OCI-LY1 (cell line): ENCODE data around the gene KIF13A.

Experiments
- H2AFZ ChIP-seq: fragments of 200-600 bp; sonication (generic), shearing (Covaris generic); 2 replicates; pipeline ENCODE4 v1.6.0; 2014; ENCODE audit warnings: antibody characterized with exemption, mild to moderate bottlenecking, low read length
- H3F3A ChIP-seq: fragments of 200-600 bp; sonication (generic), shearing (Covaris generic); 2 replicates; pipeline ENCODE4 v1.6.0; 2014; ENCODE audit warnings: mild to moderate bottlenecking, antibody characterized with exemption, low read length, moderate library complexity; ENCODE audit not compliant: insufficient read depth
- H3K27ac ChIP-seq: fragments of 200-600 bp; sonication (generic); 2 replicates; pipeline ENCODE4 v1.5.1; 2014; ENCODE audit warnings: low read length, mixed run types, mild to moderate bottlenecking, low read depth; ENCODE audit not compliant: poor library complexity, severe bottlenecking
- H3K27me3 ChIP-seq: fragments of 200-600 bp; sonication (generic); 2 replicates; pipeline ENCODE4 v1.6.0; 2014; ENCODE audit warnings: antibody characterized with exemption, mild to moderate bottlenecking, low read length, moderate library complexity; ENCODE audit not compliant: insufficient read depth
- H3K36me3 ChIP-seq: fragments of 200-600 bp; sonication (generic); 2 replicates; pipeline ENCODE4 v1.6.1; 2014; ENCODE audit warnings: mild to moderate bottlenecking, antibody characterized with exemption, low read length, moderate library complexity, mixed read lengths; ENCODE audit not compliant: insufficient read depth
- H3K4me1 ChIP-seq: fragments of 200-600 bp; sonication (generic); 2 replicates; pipeline ENCODE4 v1.5.1; 2014; ENCODE audit warnings: mild to moderate bottlenecking, low read length, moderate library complexity; ENCODE audit not compliant: insufficient read depth, severe bottlenecking
- H3K4me2 ChIP-seq: fragments of 200-600 bp; sonication (generic), shearing (Covaris generic); 2 replicates; pipeline ENCODE4 v1.6.1; 2014; ENCODE audit warnings: low read length
- H3K4me3 ChIP-seq: fragments of 200-600 bp; sonication (generic); 2 replicates; pipeline ENCODE4 v1.5.1; 2014; ENCODE audit warnings: low read length, low read depth, mild to moderate bottlenecking, mixed read lengths; ENCODE audit not compliant: poor library complexity, severe bottlenecking
- H3K79me2 ChIP-seq: fragments of 200-600 bp; shearing (Covaris generic); 2 replicates; pipeline ENCODE4 v1.6.1; 2016; ENCODE audit warnings: mixed run types, low read length, mixed read lengths; ENCODE audit not compliant: insufficient read depth
- H3K9ac ChIP-seq: fragments of 200-600 bp; sonication (generic), shearing (Covaris generic); 2 replicates; pipeline ENCODE4 v1.6.1; 2014; ENCODE audit warnings: mild to moderate bottlenecking, low read length, mixed read lengths
- H3K9me2 ChIP-seq: fragments of 200-600 bp; sonication (generic), shearing (Covaris generic); 2 replicates; pipeline ENCODE4 v1.6.1; 2014; ENCODE audit warnings: low read depth, mild to moderate bottlenecking, low read length, mixed read lengths
- H3K9me3 ChIP-seq: fragments of 200-600 bp; shearing (Covaris generic); 2 replicates; pipeline ENCODE4 v1.6.1; 2014; ENCODE audit warnings: low read length, mixed read lengths
- H4K20me1 ChIP-seq: fragments of 200-600 bp; sonication (generic), shearing (Covaris generic); 2 replicates; pipeline ENCODE4 v1.6.0; 2016; ENCODE audit warnings: mild to moderate bottlenecking, low read length; ENCODE audit not compliant: insufficient read depth
- EZH2 ChIP-seq: fragments of 200-600 bp; sonication (generic), shearing (Covaris generic); IDR thresholded peaks from 2 replicates; pipeline ENCODE4 v1.8.0; 2017; ENCODE audit warnings: borderline replicate concordance, mixed run types, mild to moderate bottlenecking, antibody characterized with exemption, low read length, moderate library complexity, mixed read lengths
- TF ChIP-seq, protein P1 (sequence below): fragments of 200-600 bp; sonication (generic), shearing (Covaris generic); IDR thresholded peaks from 2 replicates; pipeline ENCODE4 v1.5.1; 2017; ENCODE audit warnings: mild to moderate bottlenecking, antibody characterized with exemption, low read length, moderate library complexity, mixed read lengths

Gene KIF13A

DNA sequence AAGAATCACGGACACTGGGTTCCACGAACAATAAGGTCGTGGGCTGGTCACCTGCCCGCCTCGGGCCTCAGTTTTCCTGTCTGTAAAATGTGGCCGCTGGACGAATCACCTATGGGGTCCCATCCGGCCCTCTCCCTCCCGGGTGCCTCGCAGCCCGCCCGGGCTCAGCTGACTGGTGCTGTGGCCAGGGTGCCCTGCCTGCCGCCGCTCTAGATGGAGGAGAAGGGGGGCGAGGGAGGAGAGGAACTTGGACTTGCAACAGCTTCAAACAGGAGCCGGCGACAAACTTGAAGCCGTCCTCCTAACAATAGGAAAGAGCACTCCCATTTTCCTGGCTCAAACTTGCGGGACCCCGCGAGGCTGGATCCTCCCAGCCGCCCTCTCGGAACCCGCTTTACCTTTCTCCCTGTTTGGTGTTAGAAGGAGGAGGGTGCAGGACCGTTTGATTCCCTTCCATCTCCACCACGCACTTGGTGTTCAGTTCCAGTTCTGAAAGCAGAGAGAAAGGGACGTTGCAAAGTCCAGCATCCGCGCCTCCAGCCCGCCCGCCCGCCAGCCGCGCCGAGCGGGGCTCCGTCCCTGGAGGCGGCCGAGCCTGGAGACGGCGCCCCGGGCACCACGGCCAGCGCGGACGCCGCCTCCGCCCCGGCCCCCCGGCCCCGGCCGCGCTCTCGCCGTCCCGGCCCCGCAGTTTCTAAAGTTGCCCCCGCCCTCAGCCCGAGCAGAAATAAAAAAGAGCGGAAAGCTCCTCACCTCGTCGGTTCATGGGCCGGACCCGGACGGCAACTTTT, 584 bp downstream of the KIF13A start:
- Histone ChIP-seq H3K4me1 (peaks cover 8% of the 10 kb centered on the region), H3K9me3 (no peaks in the 10 kb centered on the region), H3F3A (no peaks in the 10 kb centered on the region), H3K36me3 (no peaks in the 10 kb centered on the region), H3K4me3 (peak overlapping the region; percentile 37), H3K9me2 (no peaks in the 10 kb centered on the region), H4K20me1 (no peaks in the 10 kb centered on the region), H2AFZ (no peak overlapping the region), H3K27me3 (no peaks in the 10 kb centered on the region), H3K9ac (no peak overlapping the region), H3K79me2 (no peaks in the 10 kb centered on the region), H3K27ac (no peak overlapping the region), H3K4me2 (peak overlapping the region; percentile 34; the same call in 1 of the 2 replicates)
- TF ChIP-seq, protein P1, sequence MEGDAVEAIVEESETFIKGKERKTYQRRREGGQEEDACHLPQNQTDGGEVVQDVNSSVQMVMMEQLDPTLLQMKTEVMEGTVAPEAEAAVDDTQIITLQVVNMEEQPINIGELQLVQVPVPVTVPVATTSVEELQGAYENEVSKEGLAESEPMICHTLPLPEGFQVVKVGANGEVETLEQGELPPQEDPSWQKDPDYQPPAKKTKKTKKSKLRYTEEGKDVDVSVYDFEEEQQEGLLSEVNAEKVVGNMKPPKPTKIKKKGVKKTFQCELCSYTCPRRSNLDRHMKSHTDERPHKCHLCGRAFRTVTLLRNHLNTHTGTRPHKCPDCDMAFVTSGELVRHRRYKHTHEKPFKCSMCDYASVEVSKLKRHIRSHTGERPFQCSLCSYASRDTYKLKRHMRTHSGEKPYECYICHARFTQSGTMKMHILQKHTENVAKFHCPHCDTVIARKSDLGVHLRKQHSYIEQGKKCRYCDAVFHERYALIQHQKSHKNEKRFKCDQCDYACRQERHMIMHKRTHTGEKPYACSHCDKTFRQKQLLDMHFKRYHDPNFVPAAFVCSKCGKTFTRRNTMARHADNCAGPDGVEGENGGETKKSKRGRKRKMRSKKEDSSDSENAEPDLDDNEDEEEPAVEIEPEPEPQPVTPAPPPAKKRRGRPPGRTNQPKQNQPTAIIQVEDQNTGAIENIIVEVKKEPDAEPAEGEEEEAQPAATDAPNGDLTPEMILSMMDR: no peak

DNA sequence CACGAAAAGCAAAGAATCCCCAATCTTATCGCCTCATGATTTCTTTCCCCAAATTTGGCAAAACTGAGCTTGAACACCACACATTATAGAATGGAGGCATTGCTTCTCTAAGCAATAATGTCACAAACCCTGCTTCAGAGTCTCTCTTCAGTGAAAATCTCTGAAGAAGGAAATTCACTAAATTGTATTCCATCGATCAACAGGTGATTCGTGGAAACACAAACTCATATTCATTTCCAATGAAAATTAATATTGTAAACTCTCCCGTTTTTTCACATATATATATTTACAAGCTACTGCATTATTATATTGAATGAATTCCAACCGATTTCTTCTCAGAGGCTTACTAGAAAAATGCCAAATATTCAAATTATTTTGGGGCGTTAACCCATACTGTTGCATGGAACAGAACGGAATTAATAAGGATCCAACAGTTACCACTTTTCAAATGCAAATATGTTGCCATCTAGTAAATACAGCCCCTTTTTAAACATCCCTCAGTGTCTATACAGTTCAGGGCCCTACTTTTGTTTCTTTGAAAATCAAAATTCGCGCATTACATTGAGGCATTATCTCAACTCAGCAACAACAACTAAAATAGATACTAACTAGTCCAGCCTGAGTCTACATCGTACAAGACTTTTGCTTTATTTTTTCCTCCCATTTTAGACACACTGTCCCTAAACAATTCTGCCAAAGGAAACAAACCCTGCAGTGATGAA, 1.3 kb downstream of the KIF13A start:
- peaks cover 8% of the 10 kb centered on the region for H3K4me1 ChIP-seq
- TF ChIP-seq, protein P1: no peak
- no peak for TF ChIP-seq EZH2
- no peak overlapping the region for H3K27ac ChIP-seq
- H3K36me3 ChIP-seq: no peaks in the 10 kb centered on the region
- no peaks in the 10 kb centered on the region for H3K9me3 ChIP-seq
- H3F3A ChIP-seq: no peaks in the 10 kb centered on the region
- H3K4me3 ChIP-seq: no peak overlapping the region
- H3K79me2 ChIP-seq: no peaks in the 10 kb centered on the region
- no peak overlapping the region for H3K9ac ChIP-seq
- H4K20me1 ChIP-seq: no peaks in the 10 kb centered on the region
- no peaks in the 10 kb centered on the region for H3K9me2 ChIP-seq
- H3K27me3 ChIP-seq: no peaks in the 10 kb centered on the region
- H3K4me2 ChIP-seq: no peak overlapping the region
- H2AFZ ChIP-seq: no peak overlapping the region

DNA sequence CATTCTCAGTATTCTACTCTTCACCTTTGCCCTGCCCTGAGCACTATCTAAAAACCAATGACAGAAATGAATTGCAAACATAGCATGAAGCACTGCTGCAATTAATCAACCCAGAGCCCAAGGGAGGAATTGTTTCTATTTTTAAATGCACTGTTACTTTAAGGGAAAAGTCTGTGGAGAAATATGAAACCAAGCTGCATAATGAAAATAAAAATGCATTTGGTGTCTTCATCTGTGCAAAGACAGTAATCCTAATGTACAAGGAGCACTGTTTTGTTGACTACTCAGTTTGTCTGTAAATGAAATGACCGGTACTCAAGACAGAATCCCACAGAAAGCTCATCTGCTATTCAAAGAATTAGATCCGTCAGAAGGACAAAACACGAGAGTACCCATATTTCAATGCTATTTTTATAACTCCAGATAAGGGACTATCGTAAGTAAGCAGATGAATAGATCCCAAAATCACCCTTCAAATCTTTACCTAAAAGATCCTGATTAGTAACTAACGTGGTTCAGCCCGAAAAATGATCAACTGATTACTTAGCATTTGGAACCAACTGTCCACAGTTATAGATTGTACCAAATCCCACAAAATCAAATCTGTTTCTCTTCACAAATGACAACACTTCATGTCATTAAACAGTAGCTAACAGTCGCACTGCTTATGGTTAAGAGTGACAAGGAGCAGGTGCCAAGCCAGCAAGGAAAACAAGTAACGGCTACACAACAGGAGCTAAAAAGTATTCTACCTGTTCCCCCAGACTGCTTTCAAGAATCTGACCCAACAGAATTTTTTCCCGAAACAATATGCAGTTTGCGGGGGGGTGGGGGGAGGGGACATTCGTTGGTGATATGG, 2.4 kb downstream of the KIF13A start:
- Histone ChIP-seq H3K36me3 (no peaks in the 10 kb centered on the region), H3K79me2 (no peaks in the 10 kb centered on the region), H4K20me1 (no peaks in the 10 kb centered on the region), H2AFZ (no peak overlapping the region), H3K4me2 (no peak overlapping the region), H3K4me3 (no peak overlapping the region), H3K27ac (no peak overlapping the region), H3K9me2 (no peaks in the 10 kb centered on the region), H3K4me1 (peaks cover 8% of the 10 kb centered on the region), H3F3A (no peaks in the 10 kb centered on the region), H3K9ac (no peak overlapping the region), H3K27me3 (no peaks in the 10 kb centered on the region), H3K9me3 (no peaks in the 10 kb centered on the region)
- TF ChIP-seq, protein P1: no peak
